NCI-H2196 treated with DMSO at 0.1 percent for 48 hours (cell line): ENCODE results near the gene SPINDOC.
"Not testable (repeated sequence)": the region's sequence is repeated elsewhere in the genome, so short reads cannot be mapped to it uniquely, and the experiment has no call there.

ENCODE experiments used
- DNase-seq: peaks from one replicate; lab custom pipeline; 2025; ENCODE audit not compliant: unreplicated experiment; lab: John Stamatoyannopoulos, UW

The SPINDOC gene

GRCh38 chr11:63853476-63853875, 40.2 kb downstream of the SPINDOC start:
- DNase-seq: no peak

GRCh38 chr11:63854696-63855095, 41.4 kb downstream of the SPINDOC start:
- DNase-seq: no peak

GRCh38 chr11:63855975-63856374, 42.7 kb downstream of the SPINDOC start:
- DNase-seq: no peak

GRCh38 chr11:63858628-63859550, 45.6 kb downstream of the SPINDOC start:
- DNase-seq: no peak

- DNase-seq: peak; percentile 39
Measured at GRCh38 chr11:63862923-63863322, 49.7 kb downstream of the SPINDOC start.

GRCh38 chr11:63863620-63864019, 50.4 kb downstream of the SPINDOC start:
- not testable (repeated sequence) for DNase-seq

GRCh38 chr11:63866211-63866610, 53.0 kb downstream of the SPINDOC start:
- DNase-seq: no peak

- no peak for DNase-seq
Measured at GRCh38 chr11:63867511-63867910, 54.3 kb downstream of the SPINDOC start.

GRCh38 chr11:63868399-63869064, 55.3 kb downstream of the SPINDOC start:
- DNase-seq: no peak

GRCh38 chr11:63869171-63869591, 55.9 kb downstream of the SPINDOC start:
- DNase-seq: no peak

- DNase-seq: no peak
Measured at GRCh38 chr11:63869683-63870082, 56.4 kb downstream of the SPINDOC start.

GRCh38 chr11:63870351-63871140, 57.3 kb downstream of the SPINDOC start:
- DNase-seq: no peak

- peak; percentile 86 for DNase-seq
Measured at GRCh38 chr11:63871962-63872799, 58.9 kb downstream of the SPINDOC start.

- no peak for DNase-seq
Measured at GRCh38 chr11:63872800-63873197, 59.5 kb downstream of the SPINDOC start.

- DNase-seq: no peak
Measured at GRCh38 chr11:63873311-63873710, 60.1 kb downstream of the SPINDOC start.

GRCh38 chr11:63874511-63874910, 61.3 kb downstream of the SPINDOC start:
- DNase-seq: no peak

- DNase-seq: no peak
Measured at GRCh38 chr11:63875506-63876065, 62.3 kb downstream of the SPINDOC start.

GRCh38 chr11:63876616-63877015, 63.4 kb downstream of the SPINDOC start:
- DNase-seq: no peak
